Measurements from ENCODE around the gene CHST5. TPM values are rescaled to one million over a fixed set of nuclear protein-coding genes. Genes with fewer than 3 reads are reported as not detected.
A peak's percentile ranks its signal among the peaks of the same experiment; 100 is the strongest.

CHST5 gene
- total and polyA plus RNA-seq, 2 of the 13 experiments (the other 11 are each of a cell fraction or from before 2014, with no cell fraction given) = 0.05 TPM; not detected in 1

DNA sequence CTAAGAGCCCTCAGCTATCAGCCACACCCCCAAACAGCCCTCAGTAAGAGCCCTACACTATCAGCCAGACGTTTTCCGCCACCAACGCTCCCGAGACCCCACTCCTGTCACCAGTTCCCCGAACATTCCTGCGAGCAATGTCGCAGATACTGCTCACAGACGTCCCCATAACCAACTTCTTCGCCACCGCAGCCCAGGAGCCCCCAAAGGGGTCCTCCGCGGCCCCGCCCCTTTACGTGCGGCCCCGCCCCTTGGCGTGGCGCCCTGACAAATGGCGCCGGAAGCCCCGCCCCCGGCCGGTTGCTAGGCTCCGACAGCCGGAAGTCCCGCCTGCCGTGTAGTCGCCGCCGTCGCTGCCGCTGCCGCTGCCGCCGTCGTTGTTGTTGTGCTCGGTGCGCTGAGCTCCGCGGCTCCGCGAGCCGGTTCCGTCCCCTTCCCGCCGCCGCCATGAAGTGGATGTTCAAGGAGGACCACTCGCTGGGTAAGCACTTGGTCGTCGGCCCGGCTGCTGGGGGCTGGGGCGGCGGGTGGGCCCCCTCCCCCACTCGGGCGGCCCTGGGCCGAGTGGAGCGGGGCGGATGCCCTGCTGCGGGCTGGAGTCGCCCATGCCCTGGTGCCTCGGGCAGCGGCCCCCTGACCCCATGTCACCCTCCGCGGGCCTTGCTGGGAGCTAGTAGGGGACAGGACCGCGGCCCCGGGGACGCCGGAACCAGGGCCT, 30.3 kb upstream of the CHST5 start, which contains the start of gene GABARAPL2 (continued):
- TF ChIP-seq ZNF598 (CRISPR knock-in tag; IDR thresholded peaks at IDR 0.05; ENCODE audit: borderline replicate concordance) = peak; percentile 78; the same call in 1 of the 2 replicates
- no peak for TF ChIP-seq ZNF709 (CRISPR knock-in tag; IDR thresholded peaks at IDR 0.05)
- 0 out of 2 replicates have a peak, but pooled peaks have one; percentile 62 for TF ChIP-seq NAIF1 (CRISPR knock-in tag; IDR thresholded peaks at IDR 0.05; ENCODE audit: borderline replicate concordance)
- TF ChIP-seq, protein P1, sequence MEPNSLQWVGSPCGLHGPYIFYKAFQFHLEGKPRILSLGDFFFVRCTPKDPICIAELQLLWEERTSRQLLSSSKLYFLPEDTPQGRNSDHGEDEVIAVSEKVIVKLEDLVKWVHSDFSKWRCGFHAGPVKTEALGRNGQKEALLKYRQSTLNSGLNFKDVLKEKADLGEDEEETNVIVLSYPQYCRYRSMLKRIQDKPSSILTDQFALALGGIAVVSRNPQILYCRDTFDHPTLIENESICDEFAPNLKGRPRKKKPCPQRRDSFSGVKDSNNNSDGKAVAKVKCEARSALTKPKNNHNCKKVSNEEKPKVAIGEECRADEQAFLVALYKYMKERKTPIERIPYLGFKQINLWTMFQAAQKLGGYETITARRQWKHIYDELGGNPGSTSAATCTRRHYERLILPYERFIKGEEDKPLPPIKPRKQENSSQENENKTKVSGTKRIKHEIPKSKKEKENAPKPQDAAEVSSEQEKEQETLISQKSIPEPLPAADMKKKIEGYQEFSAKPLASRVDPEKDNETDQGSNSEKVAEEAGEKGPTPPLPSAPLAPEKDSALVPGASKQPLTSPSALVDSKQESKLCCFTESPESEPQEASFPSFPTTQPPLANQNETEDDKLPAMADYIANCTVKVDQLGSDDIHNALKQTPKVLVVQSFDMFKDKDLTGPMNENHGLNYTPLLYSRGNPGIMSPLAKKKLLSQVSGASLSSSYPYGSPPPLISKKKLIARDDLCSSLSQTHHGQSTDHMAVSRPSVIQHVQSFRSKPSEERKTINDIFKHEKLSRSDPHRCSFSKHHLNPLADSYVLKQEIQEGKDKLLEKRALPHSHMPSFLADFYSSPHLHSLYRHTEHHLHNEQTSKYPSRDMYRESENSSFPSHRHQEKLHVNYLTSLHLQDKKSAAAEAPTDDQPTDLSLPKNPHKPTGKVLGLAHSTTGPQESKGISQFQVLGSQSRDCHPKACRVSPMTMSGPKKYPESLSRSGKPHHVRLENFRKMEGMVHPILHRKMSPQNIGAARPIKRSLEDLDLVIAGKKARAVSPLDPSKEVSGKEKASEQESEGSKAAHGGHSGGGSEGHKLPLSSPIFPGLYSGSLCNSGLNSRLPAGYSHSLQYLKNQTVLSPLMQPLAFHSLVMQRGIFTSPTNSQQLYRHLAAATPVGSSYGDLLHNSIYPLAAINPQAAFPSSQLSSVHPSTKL (CRISPR knock-in tag; IDR thresholded peaks at IDR 0.05) = peak; percentile 56; the same call in 1 of the 2 replicates
- TF ChIP-seq, protein P2, sequence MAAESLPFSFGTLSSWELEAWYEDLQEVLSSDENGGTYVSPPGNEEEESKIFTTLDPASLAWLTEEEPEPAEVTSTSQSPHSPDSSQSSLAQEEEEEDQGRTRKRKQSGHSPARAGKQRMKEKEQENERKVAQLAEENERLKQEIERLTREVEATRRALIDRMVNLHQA (CRISPR knock-in tag; IDR thresholded peaks at IDR 0.05) = no peak
- peak; percentile 70; the same call in 1 of the 2 replicates for TF ChIP-seq DR1 (CRISPR knock-in tag; IDR thresholded peaks at IDR 0.05)
- TF ChIP-seq ZNF280D (CRISPR knock-in tag; IDR thresholded peaks at IDR 0.05) = 0 out of 2 replicates have a peak, but pooled peaks have one; percentile 73
- TF ChIP-seq GLI4 (CRISPR knock-in tag; IDR thresholded peaks at IDR 0.05; ENCODE audit: borderline replicate concordance) = peak; percentile 97; the same call in 1 of the 2 replicates
- TF ChIP-seq FOXP1 (IDR thresholded peaks at IDR 0.05) = no peak
- no peak for TF ChIP-seq FOXP1 (CRISPR knock-in tag; IDR thresholded peaks at IDR 0.05)
- peak; percentile 72; the same call in 1 of the 2 replicates for TF ChIP-seq MXD4 (CRISPR knock-in tag; IDR thresholded peaks at IDR 0.05)
- no peak for TF ChIP-seq TAF15 (IDR thresholded peaks at IDR 0.05; ENCODE audit: low read depth, low read length, poor library complexity, severe bottlenecking)
- TF ChIP-seq HBP1 (CRISPR knock-in tag; IDR thresholded peaks at IDR 0.05; ENCODE audit: low read depth) = peak; percentile 80; the same call in 1 of the 2 replicates
- TF ChIP-seq REL (CRISPR knock-in tag; conservative IDR thresholded peaks at IDR 0.05) = peak; percentile 89; the same call in 1 of the 2 replicates
- TF ChIP-seq ZNF264 (CRISPR knock-in tag; IDR thresholded peaks at IDR 0.05) = peak; percentile 51; the same call in 1 of the 2 replicates

All from HepG2 (cell line).